DMS 273 treated with DMSO at 0.1 percent for 48 hours (cell line): ENCODE measurements around the gene SMURF1.

Experiments
- DNase-seq: peaks from one replicate; lab custom pipeline; 2025; lab: John Stamatoyannopoulos, UW

The SMURF1 gene

DNA sequence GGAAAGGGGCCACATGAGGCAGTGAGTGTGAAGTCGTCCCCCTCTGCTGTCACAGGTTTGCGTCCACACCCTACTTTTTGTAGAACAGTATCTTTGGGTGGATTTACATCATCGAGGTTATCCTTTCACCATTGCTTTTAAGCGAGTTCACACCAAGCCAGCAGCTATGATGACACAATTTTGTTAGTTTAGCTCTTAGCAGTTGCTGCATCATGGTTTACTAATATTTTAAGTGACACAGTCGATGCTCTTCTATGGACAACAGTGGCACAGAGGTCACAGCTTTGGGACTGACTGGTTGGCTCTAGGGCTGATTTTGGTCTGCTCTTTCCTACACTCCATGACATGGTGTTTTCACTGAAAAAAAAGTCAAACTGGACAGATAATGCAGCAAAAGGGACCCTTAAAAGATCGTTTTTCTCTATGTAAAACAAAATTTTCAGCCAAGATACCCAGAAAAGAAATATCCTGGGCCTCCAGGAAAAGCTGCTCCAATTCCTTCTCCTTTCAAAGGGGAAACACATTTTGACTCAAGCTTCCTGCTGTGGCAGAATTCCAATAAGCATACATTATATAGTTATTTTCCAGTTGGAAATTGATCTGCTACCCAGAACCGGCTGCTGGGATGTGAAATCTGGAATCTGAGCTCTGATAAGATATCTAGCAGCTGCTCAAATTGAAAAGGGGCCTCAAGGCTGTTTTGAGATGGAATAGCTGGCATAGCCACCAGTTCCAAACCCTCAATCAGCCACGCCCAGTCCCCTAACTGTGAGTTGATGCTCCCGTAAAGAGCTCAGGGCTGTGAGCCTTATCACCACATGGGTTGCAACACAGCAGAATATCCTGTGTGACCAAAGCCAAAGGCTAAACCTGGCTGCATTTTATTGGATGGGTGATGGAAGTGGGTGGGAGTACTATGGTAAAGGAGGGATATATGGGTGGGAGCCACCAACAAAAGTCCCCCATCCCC is 114.2 kb downstream of the SMURF1 start:
- DNase-seq, result no peak

DNA sequence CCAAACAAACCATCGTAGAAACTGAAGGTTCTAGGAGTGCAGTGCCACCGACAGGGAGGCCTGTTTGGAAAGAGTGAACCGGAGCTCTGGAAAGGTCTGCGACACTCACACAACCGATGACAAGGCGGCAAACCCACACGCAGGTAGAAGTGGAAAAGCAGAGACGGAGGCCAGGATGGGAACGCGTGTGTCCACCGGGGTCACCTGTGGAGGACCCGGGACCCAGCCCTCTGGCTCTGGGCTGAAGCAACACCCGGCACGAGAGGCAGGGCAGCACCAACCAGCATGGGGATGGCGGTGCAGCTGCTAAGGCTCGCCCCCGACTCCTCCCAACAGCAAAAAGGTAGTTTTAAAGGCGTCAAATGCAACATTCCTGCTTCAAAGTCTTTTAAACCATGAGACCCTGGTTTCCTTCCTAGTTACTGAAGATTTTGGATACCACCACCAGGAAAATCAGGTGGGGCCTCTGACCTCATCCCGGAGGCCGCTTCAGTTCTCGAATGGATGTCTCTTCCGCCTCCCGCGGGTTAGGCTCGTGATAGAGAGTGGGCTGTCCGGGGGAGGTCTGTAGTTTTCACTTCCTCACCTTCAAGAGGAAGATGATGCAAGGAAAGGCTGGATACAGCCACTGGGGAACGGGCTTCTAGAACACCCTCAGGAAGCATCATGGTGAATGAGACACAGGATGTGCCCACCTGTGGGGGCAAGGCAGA is 115.5 kb downstream of the SMURF1 start:
- DNase-seq, result no peak

DNA sequence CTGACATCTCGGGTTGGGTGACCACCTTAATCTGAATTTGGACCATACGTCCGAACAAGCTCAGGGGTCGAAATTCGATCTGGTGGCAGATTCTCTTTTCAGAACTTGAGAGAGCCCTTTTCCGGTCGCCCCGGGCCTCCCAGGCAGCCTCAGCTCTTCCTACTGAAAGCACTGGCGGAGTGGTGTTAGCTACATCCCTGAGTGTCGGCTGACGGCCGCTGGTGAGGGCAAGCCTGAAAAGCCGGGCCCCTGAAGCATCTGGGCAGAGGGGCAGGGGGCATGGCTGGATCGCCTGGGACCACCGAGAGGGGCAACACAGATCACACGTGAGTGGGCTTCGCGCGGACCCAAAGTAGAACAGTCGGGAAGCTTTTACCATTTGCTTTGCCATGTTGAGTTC is 116.1 kb downstream of the SMURF1 start:
- DNase-seq, result no peak

DNA sequence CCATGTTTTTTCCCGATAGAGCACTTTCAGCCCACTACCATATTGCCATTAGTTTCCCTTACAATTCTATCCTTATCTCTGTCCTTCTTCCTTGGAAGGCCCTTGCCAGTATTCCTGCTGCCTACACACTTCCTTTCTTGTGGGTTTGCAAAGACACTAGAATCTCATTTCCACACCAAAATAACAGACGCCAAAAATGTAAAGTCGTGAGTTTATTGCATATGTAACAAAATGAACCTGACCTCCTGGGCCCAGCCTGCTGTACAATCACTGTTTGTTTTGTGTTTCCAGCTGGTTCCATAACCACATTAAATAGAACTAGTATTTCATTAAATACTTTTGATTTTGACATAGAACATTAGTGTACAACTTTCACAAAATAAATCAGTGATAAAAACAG is 116.7 kb downstream of the SMURF1 start:
- no peak for DNase-seq

DNA sequence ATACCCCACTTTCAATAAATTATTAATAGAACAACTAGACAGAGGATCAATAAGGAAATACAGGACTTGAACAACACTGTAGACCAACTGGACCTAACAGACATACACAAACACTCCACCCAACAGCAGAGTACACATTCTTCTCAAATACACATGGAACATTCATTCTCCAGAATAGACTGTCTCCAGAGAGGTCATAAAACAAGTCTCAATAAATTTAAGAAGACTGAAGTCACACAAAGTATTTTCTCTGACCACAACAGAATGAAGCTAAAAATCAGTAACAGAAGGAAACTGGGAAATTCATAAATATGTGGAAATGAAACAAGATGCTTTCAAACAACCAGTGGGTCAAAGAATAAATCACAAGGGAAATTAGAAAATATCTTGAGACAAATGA is 119.8 kb downstream of the SMURF1 start:
- DNase-seq, result no peak

DNA sequence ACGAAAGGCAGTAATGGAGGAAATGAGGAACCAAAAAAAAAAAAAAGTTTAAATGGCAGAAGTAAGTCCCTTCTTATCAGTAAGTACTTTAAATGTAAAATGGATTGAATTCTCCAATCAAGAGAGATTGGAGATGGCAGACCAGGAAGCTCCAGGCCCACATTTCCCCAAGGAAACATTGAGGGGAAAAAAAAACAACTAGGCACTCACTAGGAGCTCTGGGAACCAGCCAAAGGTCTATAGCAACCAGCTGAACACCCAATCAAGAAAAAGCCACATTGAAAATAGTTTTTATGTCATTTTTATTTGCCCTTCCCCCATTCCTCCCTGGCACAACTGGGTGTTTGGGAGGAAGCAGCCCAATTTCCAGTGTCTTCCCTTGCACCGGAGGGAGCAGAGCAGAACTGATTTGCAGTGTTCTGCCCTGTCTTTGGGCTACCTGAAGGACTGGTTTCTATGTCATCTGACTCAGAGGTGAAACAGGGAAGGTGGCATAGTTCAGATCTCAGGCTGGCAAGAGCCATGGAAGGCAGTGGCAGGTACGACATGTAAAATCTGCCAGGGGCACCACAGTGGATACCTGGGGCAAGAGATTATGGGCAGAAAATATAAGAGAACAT is 121.9 kb downstream of the SMURF1 start:
- no peak for DNase-seq

DNA sequence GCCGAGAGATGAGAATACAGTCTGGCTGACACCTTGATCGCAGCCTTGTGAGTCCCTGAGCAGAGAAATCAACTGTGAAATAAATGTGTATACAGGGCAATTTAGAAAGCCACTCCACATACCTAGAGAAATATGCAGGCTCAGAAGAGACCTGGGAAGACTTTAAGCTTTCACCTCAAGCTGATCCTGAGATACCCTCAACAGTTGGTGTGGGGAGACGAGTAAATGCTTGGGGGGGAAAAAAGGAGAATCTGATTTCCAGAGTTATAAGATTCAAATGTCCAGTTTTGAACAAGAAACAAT is 123.5 kb downstream of the SMURF1 start:
- no peak for DNase-seq

DNA sequence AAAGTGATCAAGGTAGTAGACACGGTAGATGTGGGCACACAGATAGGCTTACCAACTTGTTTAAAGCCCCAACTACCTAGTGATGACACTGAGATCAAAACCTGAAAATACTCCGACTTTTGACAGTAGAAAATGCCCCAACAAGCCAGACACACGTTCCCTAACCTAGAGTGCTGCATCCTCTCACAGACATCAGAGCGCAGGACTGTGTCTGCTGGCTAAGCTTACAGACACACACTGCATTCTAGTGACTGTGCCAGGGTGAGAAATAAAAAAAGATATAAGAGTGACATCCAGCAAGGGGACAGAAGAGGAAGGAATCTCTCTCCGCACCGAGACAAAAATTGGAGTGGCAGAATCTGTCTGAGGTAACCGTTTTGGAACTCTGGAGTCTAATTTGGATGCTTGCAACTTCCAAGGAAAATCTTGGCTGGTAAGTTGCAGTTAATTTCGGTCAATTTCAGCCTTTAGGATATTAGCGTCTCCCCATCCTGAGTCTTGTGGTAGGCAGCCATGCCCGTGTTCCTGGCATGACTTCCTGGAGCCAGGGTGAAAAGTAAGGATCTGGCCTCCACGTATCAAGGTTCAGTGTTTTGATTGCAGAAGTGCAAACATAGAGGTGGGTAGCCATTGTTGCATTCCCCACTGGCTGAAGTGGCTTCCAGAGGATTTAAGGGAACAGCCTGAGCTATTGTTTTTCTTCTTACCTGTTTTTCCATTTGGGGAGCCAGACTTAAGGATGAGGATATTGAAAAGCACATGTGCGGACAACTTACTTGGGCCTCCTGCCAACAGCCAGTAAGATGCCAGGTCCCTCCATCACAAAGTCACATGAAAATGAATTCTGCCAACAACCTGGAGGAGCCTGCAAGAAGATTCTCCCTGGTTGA is 124.1 kb downstream of the SMURF1 start:
- DNase-seq, result no peak

DNA sequence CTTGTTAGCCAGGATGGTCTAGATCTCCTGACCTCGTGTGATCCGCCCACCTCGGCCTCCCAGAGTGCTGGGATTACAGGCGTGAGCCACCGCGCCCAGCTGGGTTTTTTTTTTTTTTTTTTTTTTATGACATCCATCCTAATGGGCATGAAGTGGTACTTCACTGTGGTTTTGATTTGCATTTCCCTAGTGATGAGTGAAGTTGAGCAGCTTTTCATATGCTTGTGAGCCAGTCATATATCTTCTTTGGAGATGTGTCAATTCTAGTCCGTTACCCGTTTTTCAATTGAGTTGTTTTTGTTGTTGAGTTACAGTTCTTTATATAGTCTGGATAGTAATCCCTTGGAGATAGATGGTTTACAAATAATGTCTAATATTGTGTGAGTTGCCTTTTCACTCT is 127.7 kb downstream of the SMURF1 start:
- no peak for DNase-seq

DNA sequence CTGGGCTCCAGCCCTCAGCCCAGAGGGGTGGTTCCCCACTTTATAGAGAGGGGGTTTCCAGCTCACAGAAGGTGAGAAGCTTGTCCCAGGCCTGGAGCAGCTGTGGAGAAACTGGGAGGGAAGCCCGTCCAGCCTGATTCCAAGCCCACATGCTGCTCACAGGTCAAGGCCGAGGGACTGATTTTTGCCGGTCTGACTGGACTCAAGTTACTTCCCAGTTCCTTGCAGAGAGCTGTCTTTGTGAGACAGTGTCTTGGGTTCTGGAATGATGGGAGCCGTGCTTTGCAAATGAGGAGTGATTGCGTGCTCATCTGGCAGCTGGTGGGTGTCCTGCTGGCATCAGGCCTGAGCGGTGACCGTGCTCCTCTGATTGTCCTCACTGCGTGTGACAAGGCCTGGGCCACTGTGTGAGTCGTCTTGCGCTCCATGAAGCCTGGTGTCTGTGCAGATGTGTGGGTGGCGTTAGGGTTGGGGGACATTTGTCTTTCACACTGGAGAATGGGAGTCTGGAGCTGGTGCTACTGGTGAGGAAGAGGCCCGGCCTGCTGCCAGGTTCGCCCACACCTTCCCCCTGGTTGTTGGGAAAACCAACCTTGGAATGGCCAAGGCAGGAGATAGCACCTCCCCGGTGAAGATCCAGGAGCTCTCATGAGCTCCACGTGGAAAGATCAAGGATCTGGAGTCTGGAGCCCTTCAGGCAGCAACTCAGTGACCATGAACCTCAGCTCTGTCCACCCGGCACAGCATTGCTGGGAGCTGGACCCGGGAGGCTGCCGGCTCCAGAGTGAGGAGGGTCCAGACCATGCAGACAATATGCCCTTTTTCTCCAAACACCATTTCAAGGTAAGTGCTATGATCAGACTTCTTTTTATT is 129.6 kb downstream of the SMURF1 start:
- no peak for DNase-seq

DNA sequence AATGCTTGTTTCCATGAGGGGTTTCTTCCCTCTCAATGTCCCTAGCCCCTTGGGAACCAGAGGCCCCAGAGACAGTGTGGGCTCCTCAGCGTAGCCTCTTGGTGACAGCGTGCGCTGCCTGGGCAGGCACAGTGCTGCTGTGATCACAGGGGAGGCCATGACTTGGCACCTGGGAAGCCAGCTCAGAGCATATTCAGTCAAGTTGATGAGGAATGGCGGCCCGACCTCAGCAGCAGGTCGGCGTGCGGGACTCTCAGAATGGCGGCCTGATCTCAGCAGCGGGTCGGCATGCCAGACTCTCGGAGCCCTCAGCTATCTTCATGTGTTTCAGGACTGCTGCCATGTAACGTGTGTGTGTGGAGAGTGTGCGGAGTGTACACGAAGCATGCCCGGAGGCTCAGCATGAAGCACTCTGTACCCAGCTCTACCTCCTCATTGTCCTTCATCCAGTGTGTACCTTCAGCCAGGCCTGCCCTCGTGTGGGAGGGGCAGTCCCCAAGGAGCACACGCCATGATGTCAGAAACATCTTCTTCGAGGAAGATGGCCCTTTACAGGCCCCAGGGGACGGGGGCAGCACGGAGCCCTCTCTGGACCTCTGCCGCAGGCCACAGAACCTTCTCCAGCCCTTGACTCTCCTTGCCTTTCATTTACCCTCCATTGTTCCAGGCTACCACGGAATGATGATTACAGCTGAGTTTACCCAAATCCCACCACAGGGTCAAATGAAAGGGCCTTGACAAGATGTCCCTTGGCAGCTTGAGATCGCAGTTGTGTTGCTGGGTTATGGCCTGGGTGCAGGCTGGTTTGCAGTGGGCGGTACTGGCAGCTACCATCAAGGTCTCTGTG is 130.4 kb downstream of the SMURF1 start:
- DNase-seq, result no peak

DNA sequence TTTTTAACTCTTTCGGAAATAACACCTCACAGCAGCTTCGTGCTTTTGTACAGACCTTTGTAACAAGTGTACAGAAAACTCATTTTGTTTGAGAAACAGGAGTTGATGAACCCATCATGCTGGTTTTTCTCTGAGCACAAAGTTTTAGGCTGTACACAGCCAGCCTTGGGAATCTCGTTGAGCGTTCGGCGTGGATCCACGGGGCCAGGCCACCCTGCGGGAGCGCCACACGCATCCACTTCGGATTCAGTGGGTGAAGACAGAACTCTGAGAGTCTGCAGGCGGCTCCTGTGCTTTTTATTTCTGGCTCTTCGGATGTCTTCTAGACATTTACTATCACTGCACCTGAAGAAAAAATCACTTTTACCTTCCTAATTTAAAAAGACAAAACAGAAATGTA is 131.2 kb downstream of the SMURF1 start:
- no peak for DNase-seq

DNA sequence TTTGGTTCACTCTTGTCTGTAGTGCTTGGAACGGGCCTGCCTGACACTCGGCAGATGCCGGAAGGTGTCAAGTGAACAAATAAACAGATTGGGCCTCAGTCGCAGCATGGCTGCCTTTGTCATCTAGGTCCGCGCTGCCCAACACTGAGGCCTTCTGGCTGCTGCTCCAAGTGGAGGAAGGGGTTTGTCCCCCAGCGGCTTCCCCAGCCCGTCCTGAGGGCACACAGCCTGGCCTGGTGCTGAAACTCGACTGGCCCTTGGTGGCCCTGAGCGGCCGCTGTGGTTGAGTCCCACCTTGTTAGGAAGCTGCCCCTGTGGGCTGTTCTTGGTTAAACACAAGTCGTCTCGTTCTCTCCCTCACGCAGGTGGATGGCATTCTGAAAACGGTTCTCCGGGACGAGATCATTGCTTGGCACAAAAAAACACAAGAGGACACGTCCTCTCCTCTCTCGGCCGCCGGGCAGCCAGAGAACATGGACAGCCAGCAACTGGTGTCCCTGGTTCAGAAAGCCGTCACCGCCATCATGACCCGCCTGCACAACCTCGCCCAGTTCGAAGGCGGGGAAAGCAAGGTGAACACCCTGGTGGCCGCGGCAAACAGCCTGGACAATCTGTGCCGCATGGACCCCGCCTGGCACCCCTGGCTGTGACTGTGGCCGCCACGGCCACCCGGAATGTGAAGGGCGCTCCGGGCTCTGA is 132.1 kb downstream of the SMURF1 start:
- no peak for DNase-seq

DNA sequence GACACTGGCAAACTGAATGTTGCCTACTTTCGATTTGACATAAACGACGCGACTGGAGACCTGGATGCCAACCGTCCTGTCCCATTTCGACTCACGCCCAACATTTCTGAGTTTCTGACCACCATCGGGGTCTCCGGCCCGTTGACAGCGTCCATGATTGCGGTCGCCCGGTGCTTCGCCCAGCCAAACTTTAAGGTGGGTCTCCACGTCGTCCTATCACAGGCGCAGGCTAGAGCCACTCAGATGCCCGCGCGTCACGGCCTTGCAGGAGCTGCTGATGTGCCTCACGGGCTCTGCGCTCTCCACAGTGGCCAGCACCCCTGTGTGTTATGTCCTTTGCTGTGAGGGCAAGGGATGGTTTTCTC is 132.6 kb downstream of the SMURF1 start:
- no peak for DNase-seq

DNA sequence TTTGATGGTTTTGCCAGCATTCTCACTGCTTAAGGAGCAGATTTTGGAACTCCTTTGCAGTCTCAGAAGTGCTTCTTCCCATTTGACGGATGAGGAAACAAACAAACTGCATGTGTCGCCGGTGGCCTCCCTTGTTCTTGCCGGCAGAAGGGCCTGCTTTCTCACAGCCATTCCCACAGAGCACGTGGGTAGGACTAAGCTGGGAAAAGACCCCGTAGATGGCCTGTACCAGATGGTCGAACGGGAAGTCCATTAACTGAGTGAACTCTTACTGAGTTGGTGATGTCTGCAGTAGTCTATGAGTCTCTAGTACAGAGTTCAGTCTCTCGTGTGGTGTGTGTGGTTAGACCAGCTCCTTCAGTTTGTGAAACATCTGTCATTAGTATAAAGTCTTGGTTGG is 133.6 kb downstream of the SMURF1 start:
- no peak for DNase-seq

DNA sequence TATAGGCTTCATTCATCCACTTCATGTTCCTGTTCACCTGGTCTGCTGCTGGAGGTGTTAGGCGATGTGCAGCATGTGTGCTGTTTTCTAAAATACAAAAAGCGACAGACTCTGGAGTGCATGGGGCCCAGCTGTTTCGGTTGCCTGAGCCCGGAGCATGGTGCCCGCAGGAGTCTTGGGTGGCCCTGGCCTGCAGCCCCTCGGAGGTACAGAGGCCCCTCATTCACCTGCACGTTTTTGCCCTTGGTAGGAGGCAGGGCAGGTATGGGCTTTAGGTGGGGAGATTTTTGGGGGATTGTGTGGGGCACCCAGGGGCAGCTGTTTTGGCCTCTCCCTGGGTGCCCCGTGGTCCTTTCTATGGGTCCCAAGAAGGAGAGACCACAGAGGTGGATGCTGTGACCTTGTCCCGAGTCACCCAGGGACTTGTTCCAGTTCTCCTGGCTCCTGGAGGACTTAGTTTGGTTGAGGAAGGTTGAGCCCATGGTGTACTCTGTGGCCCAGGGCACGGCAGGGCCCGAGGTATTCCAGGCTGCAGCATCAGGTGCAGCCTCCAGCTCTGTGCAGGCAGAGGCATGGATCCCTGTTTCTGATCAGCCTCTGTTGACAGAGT is 134.9 kb downstream of the SMURF1 start:
- no peak for DNase-seq

DNA sequence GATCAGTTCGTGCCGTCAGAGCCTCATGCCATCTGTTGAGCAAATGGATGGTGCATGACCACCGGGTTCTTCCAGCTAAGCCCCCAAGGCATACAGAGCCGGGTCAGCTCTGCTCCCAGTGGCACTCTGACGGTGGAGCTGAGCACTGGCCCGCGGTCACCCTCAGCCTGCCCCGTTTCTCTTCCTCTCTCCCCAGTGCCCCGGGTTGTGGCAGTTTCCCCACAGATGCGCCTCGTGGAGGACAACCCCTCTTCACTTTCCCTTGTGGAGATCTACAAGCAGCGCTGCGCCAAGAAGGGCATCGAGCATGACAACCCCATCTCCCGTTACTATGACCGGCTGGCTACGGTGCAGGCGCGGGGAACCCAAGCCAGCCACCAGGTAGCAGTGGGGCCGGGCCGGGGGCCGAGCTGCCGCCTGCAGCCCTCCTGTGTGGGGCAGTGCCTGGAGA is 135.7 kb downstream of the SMURF1 start:
- no peak for DNase-seq

DNA sequence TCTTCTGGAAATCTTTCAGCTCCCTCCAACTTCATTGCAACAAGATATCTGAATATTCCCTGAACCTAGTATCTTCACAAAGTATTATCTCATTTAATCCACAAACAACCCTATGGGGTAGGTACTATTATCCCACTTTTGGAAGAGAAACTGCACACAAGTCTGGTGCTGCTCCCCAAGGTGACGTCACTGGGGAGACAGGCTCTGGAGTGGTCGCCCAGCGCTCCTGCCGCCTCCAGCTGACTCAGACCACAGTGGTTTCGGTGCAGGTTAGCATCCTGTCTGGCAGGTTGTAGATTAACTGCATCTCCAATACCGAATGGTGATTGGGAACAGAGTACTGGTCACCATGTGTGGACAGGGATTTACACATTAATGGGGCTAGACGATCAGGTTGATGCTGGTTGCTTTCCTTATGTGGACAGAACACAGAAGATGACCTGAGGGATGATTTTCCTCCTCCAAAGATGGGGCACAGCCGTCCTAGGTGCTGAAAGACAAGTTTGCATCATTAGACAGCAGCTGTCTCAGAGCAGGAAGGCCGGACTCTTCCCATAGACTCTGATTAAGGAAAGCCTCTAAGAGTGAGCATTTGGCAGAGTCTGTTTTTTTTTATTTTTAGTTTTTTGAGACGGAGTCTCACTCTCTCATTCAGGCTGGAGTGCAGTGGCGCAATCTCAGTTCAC is 137.0 kb downstream of the SMURF1 start:
- no peak for DNase-seq
